Measurements from ENCODE around the gene GRIN2A.

- TF ChIP-seq GLIS3 (CRISPR knock-in tag; IDR thresholded peaks at IDR 0.05): no peak
- no peak for TF ChIP-seq TOX (CRISPR knock-in tag; IDR thresholded peaks at IDR 0.05; ENCODE audit: borderline replicate concordance)
- no peak for TF ChIP-seq RARB (CRISPR knock-in tag; IDR thresholded peaks at IDR 0.05)
- no peak for TF ChIP-seq TSHZ2 (CRISPR knock-in tag; IDR thresholded peaks at IDR 0.05)
- TF ChIP-seq CSDC2 (CRISPR knock-in tag; IDR thresholded peaks at IDR 0.05): no peak
- no peak for TF ChIP-seq ZNF565 (CRISPR knock-in tag; conservative IDR thresholded peaks at IDR 0.05; ENCODE audit: low read depth)
- no peak for TF ChIP-seq ARNTL (CRISPR knock-in tag; IDR thresholded peaks at IDR 0.05; ENCODE audit: borderline replicate concordance, low read depth)
- TF ChIP-seq ESRRG (CRISPR knock-in tag; IDR thresholded peaks at IDR 0.05): no peak
Measured at GRCh38 chr16:9791556-9791955, 390.7 kb downstream of the GRIN2A start.

Data from SK-N-SH treated with all-trans-retinoic acid at 6 μM for 48 hours (cell line).